HG03432 (cell line): ENCODE data around the gene YEATS4.

Experiments used
- ATAC-seq: cut with Tn5 transposase; IDR thresholded peaks from one replicate; pipeline ENCODE4 v1.9.1; 2021; ENCODE audit warnings: mild to moderate bottlenecking, moderate library complexity; ENCODE audit not compliant: unreplicated experiment

YEATS4 gene

GRCh38 chr12:69389831-69390230 lies 30.3 kb downstream of the YEATS4 start:
- no peak for ATAC-seq

- ATAC-seq = peak; percentile 85
Measured at GRCh38 chr12:69392179-69392928, 32.8 kb downstream of the YEATS4 start.

GRCh38 chr12:69396041-69396440 lies 36.5 kb downstream of the YEATS4 start:
- ATAC-seq = no peak

GRCh38 chr12:69396963-69397362 lies 37.4 kb downstream of the YEATS4 start:
- no peak for ATAC-seq

GRCh38 chr12:69397978-69398377 lies 38.4 kb downstream of the YEATS4 start:
- no peak for ATAC-seq

GRCh38 chr12:69401940-69402339 lies 42.4 kb downstream of the YEATS4 start:
- no peak for ATAC-seq

GRCh38 chr12:69404851-69405565 lies 45.5 kb downstream of the YEATS4 start:
- ATAC-seq = no peak

GRCh38 chr12:69405566-69405865 lies 46.0 kb downstream of the YEATS4 start:
- ATAC-seq = no peak

GRCh38 chr12:69406217-69406616 lies 46.7 kb downstream of the YEATS4 start:
- no peak for ATAC-seq

GRCh38 chr12:69410571-69410970 lies 51.0 kb downstream of the YEATS4 start:
- ATAC-seq = no peak

GRCh38 chr12:69412655-69413054 lies 53.1 kb downstream of the YEATS4 start:
- no peak for ATAC-seq

- ATAC-seq = no peak
Measured at GRCh38 chr12:69415471-69416275, 56.1 kb downstream of the YEATS4 start.

- ATAC-seq = no peak
Measured at GRCh38 chr12:69417231-69417630, 57.7 kb downstream of the YEATS4 start.

GRCh38 chr12:69417741-69418167 lies 58.2 kb downstream of the YEATS4 start:
- ATAC-seq = no peak

- no peak for ATAC-seq
Measured at GRCh38 chr12:69419701-69420100, 60.2 kb downstream of the YEATS4 start.

GRCh38 chr12:69421548-69421947 lies 62.0 kb downstream of the YEATS4 start:
- no peak for ATAC-seq

GRCh38 chr12:69423037-69423905 lies 63.7 kb downstream of the YEATS4 start:
- no peak for ATAC-seq

GRCh38 chr12:69425417-69425816 lies 65.9 kb downstream of the YEATS4 start:
- ATAC-seq = no peak

GRCh38 chr12:69428351-69429073 lies 69.0 kb downstream of the YEATS4 start:
- no peak for ATAC-seq

- no peak for ATAC-seq
Measured at GRCh38 chr12:69430942-69431590, 71.5 kb downstream of the YEATS4 start.
